ENCODE measurements around the gene KTN1. TPM values are rescaled to one million over a fixed set of nuclear protein-coding genes. Genes with fewer than 3 reads are reported as not detected.

The KTN1 gene
- total and polyA plus RNA-seq, 2 experiments from 2014 or later, result 124 to 607 TPM

DNA sequence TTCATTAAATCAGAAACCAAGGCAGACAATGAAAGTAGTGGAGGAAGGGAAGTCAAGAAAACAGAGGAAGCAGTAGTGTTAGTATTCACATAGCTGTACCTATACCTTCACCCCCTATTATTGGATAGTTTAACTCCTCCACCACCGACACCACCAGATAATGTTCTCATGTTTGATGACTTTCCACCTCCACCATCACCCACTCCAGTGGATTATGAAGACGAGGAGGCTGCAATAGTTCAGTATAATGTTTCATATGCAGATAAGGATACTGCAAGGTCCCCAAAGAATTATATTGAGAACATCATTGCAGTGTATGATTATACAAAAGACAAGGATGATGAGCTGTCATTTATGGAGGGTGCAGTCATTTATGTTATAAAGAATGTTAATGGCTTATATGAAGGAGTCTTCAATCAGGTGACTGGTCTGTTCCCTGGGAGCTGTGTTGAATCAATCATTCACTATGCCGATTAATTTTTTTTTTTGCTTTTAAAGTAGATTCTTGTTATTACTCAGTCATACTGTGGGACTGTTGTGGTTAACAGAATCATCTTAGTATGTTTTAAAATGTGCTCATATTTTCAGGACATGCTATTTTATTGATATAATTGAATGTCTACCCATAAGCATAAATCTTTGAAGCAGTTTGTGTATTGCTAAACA is 32.2 kb upstream of the KTN1 start:
- no peaks in the 10 kb centered on the region for H3K27me3 ChIP-seq (ENCODE audit: insufficient read depth)
- no peak overlapping the region for H3K4me3 Mint-ChIP-seq
- TF ChIP-seq CREB1 (CRISPR knock-in tag; IDR thresholded peaks at IDR 0.05; ENCODE audit: low read depth) (no peak), ZNF114 (CRISPR knock-in tag; IDR thresholded peaks at IDR 0.05) (no peak), CTCF (conservative IDR thresholded peaks at IDR 0.05; ENCODE audit: low read depth in 2 of 2) (no peak), STAT1 (IDR thresholded peaks at IDR 0.05; ENCODE audit: unreplicated experiment) (no peak), EZH2 (IDR thresholded peaks at IDR 0.05; ENCODE audit: low read depth, unreplicated experiment) (no peak), NANOG (IDR thresholded peaks at IDR 0.05; ENCODE audit: borderline replicate concordance) (no peak), ZNF331 (CRISPR knock-in tag; IDR thresholded peaks at IDR 0.05; ENCODE audit: low read depth) (no peak), JUNB (IDR thresholded peaks at IDR 0.05; ENCODE audit: unreplicated experiment) (no peak), ETS1 (IDR thresholded peaks at IDR 0.05) (no peak), POLR2AphosphoS5 (IDR thresholded peaks at IDR 0.05; ENCODE audit: low read depth) (no peak), ZNF462 (CRISPR knock-in tag; IDR thresholded peaks at IDR 0.05) (no peak), EZH2phosphoT487 (IDR thresholded peaks at IDR 0.05; ENCODE audit: unreplicated experiment) (no peak)
- TF ChIP-seq, protein P1, sequence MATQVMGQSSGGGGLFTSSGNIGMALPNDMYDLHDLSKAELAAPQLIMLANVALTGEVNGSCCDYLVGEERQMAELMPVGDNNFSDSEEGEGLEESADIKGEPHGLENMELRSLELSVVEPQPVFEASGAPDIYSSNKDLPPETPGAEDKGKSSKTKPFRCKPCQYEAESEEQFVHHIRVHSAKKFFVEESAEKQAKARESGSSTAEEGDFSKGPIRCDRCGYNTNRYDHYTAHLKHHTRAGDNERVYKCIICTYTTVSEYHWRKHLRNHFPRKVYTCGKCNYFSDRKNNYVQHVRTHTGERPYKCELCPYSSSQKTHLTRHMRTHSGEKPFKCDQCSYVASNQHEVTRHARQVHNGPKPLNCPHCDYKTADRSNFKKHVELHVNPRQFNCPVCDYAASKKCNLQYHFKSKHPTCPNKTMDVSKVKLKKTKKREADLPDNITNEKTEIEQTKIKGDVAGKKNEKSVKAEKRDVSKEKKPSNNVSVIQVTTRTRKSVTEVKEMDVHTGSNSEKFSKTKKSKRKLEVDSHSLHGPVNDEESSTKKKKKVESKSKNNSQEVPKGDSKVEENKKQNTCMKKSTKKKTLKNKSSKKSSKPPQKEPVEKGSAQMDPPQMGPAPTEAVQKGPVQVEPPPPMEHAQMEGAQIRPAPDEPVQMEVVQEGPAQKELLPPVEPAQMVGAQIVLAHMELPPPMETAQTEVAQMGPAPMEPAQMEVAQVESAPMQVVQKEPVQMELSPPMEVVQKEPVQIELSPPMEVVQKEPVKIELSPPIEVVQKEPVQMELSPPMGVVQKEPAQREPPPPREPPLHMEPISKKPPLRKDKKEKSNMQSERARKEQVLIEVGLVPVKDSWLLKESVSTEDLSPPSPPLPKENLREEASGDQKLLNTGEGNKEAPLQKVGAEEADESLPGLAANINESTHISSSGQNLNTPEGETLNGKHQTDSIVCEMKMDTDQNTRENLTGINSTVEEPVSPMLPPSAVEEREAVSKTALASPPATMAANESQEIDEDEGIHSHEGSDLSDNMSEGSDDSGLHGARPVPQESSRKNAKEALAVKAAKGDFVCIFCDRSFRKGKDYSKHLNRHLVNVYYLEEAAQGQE (IDR thresholded peaks at IDR 0.05; ENCODE audit: unreplicated experiment), result no peak
- no peak overlapping the region for H3K27ac ChIP-seq (ENCODE audit: low read depth)
- H3K27me3 Mint-ChIP-seq (ENCODE audit: insufficient read depth, low read depth, poor library complexity), result no peaks in the 10 kb centered on the region
- H3K27ac Mint-ChIP-seq, result no peak overlapping the region
- no peaks in the 10 kb centered on the region for H3F3A ChIP-seq (replicated peaks; ENCODE audit: low read depth)
- H3K36me3 Mint-ChIP-seq (ENCODE audit: low read depth), result no peaks in the 10 kb centered on the region
- H3K4me1 Mint-ChIP-seq, result no peaks in the 10 kb centered on the region; the same call in 2 of the 3 replicates
- no peak overlapping the region for H2AFZ ChIP-seq
- DNase-seq (ENCODE audit: low spot score), result no peak
- no peaks in the 10 kb centered on the region for H3K4me1 ChIP-seq (ENCODE audit: insufficient read depth)
- H3K9me3 Mint-ChIP-seq, result no peaks in the 10 kb centered on the region
- no peaks in the 10 kb centered on the region for H3K36me3 ChIP-seq (ENCODE audit: insufficient read depth)
- no peak overlapping the region for H3K4me3 ChIP-seq
- no peaks in the 10 kb centered on the region for H3K79me2 ChIP-seq (replicated peaks; ENCODE audit: insufficient read depth)
- no peaks in the 10 kb centered on the region for H3K9me2 ChIP-seq (ENCODE audit: insufficient read depth)
- no peak for ATAC-seq
- no peak overlapping the region for H3K4me2 ChIP-seq
- no peaks in the 10 kb centered on the region for H4K20me1 ChIP-seq (replicated peaks; ENCODE audit: insufficient read depth)
